ENCODE results near the gene PSORS1C2. TPM values are rescaled to one million over a fixed set of nuclear protein-coding genes. Genes with fewer than 3 reads are reported as not detected.
A peak's percentile ranks its signal among the peaks of the same experiment; 100 is the strongest.

Gene PSORS1C2
- total RNA-seq, 1 donor, result not detected

DNA sequence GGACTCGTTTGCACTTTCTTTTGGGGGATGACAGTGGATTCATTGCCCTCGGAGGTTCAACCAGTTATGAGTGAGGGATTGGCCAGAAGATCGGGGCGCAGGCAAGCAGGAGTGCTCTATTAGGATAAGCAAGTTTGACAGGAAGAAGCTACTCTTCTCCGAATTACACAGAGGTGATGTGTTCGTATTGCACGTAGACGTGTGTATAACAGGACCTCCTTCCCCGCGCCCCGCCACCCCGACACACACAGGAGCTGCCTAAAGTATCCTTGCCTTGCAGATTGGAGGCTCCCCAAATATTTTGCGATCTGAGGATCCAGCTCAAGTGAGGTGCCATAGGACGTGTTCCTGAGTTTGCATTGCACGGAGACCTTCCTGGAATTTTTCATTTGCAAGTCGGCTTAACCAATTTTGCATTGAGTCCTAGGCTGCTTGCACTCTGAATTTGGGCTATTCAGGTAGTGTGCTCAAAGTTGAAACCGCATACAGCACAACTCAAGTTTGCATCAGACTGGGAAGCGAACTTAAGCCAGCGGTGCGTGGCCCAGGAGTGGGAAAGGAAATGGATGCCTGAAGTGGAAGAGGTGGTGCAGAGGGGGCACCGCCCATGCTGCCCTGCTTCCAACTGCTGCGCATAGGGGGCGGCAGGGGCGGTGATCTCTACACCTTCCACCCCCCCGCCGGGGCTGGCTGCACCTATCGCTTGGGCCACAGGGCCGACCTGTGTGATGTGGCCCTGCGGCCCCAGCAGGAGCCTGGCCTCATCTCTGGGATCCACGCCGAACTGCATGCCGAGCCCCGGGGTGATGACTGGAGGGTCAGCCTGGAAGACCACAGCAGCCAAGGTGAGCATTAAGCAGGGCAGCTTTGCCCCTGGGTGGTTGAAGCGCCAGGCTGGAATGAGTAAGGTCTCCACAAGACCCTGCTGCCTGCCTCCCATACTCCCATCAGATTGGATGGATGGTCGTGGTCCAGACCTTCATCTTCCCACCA, 20.3 kb upstream of the PSORS1C2 start:
- TF ChIP-seq, protein P1, sequence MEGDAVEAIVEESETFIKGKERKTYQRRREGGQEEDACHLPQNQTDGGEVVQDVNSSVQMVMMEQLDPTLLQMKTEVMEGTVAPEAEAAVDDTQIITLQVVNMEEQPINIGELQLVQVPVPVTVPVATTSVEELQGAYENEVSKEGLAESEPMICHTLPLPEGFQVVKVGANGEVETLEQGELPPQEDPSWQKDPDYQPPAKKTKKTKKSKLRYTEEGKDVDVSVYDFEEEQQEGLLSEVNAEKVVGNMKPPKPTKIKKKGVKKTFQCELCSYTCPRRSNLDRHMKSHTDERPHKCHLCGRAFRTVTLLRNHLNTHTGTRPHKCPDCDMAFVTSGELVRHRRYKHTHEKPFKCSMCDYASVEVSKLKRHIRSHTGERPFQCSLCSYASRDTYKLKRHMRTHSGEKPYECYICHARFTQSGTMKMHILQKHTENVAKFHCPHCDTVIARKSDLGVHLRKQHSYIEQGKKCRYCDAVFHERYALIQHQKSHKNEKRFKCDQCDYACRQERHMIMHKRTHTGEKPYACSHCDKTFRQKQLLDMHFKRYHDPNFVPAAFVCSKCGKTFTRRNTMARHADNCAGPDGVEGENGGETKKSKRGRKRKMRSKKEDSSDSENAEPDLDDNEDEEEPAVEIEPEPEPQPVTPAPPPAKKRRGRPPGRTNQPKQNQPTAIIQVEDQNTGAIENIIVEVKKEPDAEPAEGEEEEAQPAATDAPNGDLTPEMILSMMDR (IDR thresholded peaks at IDR 0.05; ENCODE audit: insufficient read depth, low read length), result peak; percentile 12
- DNase-seq (ENCODE audit: low read depth), result peak; percentile 13
- H3K4me3 ChIP-seq (ENCODE audit: low read depth, low read length), result peak overlapping the region; percentile 84

DNA sequence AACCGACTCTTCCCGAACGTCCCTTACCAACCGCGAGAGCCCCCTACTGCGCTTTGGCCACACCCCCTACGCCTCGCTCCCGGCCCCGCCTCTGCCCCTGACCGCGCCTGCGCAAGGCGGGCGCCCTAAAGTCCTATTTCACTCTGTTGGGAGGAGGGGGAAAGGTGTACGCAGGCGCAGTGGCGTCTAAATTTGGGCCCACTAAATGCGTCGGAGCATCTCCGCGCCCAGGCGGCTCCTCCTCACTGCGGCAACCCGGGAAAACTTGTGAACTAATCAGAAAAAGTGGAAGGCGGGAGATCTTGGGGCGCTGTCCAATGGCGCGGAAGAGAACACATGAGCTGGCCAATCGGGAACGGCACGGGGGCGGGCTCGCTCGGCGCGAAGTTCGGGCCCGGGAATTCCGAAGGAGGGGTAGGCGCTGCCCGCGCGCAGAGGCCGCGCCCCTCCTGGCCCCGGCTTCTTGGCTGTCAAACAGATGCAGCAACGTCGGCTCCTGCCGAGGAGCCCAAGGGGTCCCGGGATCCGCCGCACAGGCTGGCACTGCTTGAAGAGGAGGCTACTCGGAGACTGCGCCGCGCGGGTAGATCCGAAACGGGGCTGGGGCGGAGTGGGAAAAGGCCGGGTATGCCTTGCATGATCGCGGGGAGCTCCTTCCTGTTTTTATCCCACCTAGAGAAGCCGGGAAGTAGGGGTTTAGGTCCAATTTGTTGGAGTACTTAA, 19.4 kb upstream of the PSORS1C2 start, which contains the start of gene TCF19:
Gene TCF19, plus strand, starts transcription at position 450 of the 723 bp plus-strand sequence. CDS start 881 bp downstream, outside the sequence.
- peak within 1 kb of the TSS; percentile 84 for H3K4me3 ChIP-seq (ENCODE audit: low read depth, low read length)
- peak; percentile 99 for DNase-seq (ENCODE audit: low read depth)
- TF ChIP-seq, protein P1 (IDR thresholded peaks at IDR 0.05; ENCODE audit: insufficient read depth, low read length), result no peak

DNA sequence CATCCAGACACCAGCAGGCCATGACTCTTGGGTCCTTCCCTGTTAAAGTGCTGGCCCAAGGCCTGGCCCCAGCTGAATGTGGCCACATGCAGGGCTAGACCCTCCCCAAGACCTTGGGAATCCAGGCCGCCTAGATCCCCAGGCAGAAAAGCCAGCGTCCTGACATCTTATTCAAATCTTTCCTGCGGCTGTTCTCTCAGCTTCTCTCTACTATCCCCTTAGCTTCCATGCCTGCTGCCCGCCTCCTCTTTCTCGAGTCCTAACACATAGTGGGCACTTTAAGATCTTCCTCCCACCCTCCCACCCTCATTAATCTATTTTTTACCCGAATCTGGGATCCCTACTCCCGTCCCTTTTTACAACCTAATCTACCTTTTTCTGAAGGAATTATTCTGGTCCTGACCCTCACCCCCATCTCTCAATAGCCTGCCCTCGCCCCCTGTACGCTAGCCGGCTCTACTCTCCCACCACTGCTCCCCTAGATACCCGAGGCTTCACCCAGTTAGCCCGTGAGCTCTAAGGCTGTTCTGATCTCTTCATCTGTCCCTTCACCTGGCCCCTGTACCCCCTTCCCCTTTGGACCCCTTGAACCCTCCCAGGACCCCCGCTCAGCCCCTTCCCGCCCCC, 18.8 kb upstream of the PSORS1C2 start, which contains the start of gene CCHCR1:
Gene CCHCR1, minus strand, starts transcription at position 290 of the 627 bp plus-strand sequence. Its CDS starts 202 bp downstream, at position 88.
- peak within 1 kb of the TSS; percentile 84 for H3K4me3 ChIP-seq (ENCODE audit: low read depth, low read length)
- TF ChIP-seq, protein P1 (IDR thresholded peaks at IDR 0.05; ENCODE audit: insufficient read depth, low read length), result no peak
- no peak for DNase-seq (ENCODE audit: low read depth)

DNA sequence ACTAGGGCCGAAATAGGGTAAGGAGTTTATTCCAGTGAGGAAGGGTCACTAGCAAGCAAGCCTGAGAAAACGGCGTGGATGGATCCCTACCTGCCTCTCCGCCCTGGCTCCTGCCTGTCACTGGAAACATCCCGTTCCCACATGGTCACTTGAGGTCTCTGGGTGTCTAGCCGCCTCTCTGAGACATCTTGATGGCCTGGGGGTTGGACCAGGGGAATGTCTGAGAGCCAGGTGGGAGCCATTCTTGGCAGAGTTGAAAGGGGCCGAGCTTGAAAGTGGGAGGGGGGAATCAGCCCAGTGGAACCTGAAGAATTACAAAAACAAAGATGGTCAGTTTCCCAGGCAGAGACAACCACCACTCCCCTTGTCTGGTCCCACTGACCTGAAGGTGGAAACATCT, 17.8 kb upstream of the PSORS1C2 start:
- no peak for DNase-seq (ENCODE audit: low read depth)
- TF ChIP-seq, protein P1 (IDR thresholded peaks at IDR 0.05; ENCODE audit: insufficient read depth, low read length), result no peak

DNA sequence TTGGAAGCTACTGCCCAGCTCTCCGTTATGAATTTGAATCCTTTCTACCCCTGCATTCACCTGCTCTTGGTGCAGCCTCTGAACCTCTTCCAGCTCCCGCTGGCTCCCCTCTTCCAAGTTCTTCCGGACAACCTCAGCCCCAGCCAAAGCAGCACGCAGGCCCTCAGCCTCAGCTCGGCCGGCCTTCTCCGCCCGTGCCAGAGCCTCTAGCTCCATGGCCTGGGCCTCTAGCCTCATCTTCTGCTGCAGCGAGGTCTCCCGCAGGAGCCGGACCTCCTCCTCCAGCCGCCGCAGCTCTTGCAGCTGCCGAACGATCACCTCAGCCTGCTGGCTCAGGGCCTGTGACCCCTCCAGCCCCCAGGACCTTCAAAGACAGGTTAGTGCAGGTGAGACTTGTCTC, 15.6 kb upstream of the PSORS1C2 start:
- TF ChIP-seq, protein P1 (IDR thresholded peaks at IDR 0.05; ENCODE audit: insufficient read depth, low read length), result no peak
- DNase-seq (ENCODE audit: low read depth), result no peak
- no peak overlapping the region for H3K4me3 ChIP-seq (ENCODE audit: low read depth, low read length)

More for the DNA sequence above, 17.8 kb upstream of the PSORS1C2 start:
- no peak overlapping the region for H3K4me3 ChIP-seq (ENCODE audit: low read depth, low read length)

DNA sequence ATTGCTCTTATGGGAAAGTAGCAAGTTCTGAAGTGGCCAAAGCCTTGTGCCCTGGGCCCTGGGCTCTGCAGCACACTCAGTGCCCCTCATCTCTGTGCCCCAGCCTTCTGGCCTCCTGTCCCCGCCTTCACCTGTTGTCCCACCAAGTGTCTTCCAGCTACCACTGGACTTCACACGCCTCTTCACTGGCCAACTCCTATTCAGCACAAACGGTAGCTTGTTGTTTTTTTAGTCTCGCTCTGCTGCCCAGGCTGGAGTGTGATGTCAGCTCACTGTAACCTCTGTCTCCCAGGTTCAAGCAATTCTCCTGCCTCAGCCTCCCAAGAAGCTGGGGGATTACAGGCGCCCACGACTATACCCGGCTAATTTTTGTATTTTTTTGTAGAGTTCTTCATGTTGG, 13.9 kb upstream of the PSORS1C2 start:
- no peak overlapping the region for H3K4me3 ChIP-seq (ENCODE audit: low read depth, low read length)
- no peak for DNase-seq (ENCODE audit: low read depth)
- TF ChIP-seq, protein P1 (IDR thresholded peaks at IDR 0.05; ENCODE audit: insufficient read depth, low read length), result no peak

All from fibroblast of the aortic adventitia (primary cell).